ENCODE data around the gene AOAH. TPM values are rescaled to one million over a fixed set of nuclear protein-coding genes. Genes with fewer than 3 reads are reported as not detected.
"Not testable (repeated sequence)": the region's sequence is repeated elsewhere in the genome, so short reads cannot be mapped to it uniquely, and the experiment has no call there.

The AOAH gene
- total RNA-seq, 1 experiment from 2014 or later = 4.8 TPM

GRCh38 chr7:36650320-36650719, 74.0 kb downstream of the AOAH start:
- in situ Hi-C loops (cut with HindIII; ENCODE audit: low pct_unique_long_range_greater_than_20kb, low sequenced_read_pairs) = no loop called here
- DNase-seq (ENCODE audit: low read depth) = no peak

GRCh38 chr7:36649319-36649718, 75.0 kb downstream of the AOAH start:
- DNase-seq (ENCODE audit: low read depth); in situ Hi-C loops (cut with HindIII; ENCODE audit: low pct_unique_long_range_greater_than_20kb, low sequenced_read_pairs): not testable (repeated sequence)

GRCh38 chr7:36648441-36648840, 75.9 kb downstream of the AOAH start:
- no peak for DNase-seq (ENCODE audit: low read depth)
- in situ Hi-C loops (cut with HindIII; ENCODE audit: low pct_unique_long_range_greater_than_20kb, low sequenced_read_pairs) = no loop called here

GRCh38 chr7:36644625-36645422, 79.5 kb downstream of the AOAH start:
- in situ Hi-C loops (cut with HindIII; ENCODE audit: low pct_unique_long_range_greater_than_20kb, low sequenced_read_pairs) = no loop called here
- no peak for DNase-seq (ENCODE audit: low read depth)

GRCh38 chr7:36642414-36642813, 81.9 kb downstream of the AOAH start:
- in situ Hi-C loops (cut with HindIII; ENCODE audit: low pct_unique_long_range_greater_than_20kb, low sequenced_read_pairs) = no loop called here
- DNase-seq (ENCODE audit: low read depth) = no peak

GRCh38 chr7:36642010-36642409, 82.3 kb downstream of the AOAH start:
- no peak for DNase-seq (ENCODE audit: low read depth)
- in situ Hi-C loops (cut with HindIII; ENCODE audit: low pct_unique_long_range_greater_than_20kb, low sequenced_read_pairs) = no loop called here

GRCh38 chr7:36640682-36641081, 83.6 kb downstream of the AOAH start:
- in situ Hi-C loops (cut with HindIII; ENCODE audit: low pct_unique_long_range_greater_than_20kb, low sequenced_read_pairs) = no loop called here
- no peak for DNase-seq (ENCODE audit: low read depth)

GRCh38 chr7:36639826-36640225, 84.5 kb downstream of the AOAH start:
- in situ Hi-C loops (cut with HindIII; ENCODE audit: low pct_unique_long_range_greater_than_20kb, low sequenced_read_pairs) = no loop called here
- DNase-seq (ENCODE audit: low read depth) = no peak

- in situ Hi-C loops (cut with HindIII; ENCODE audit: low pct_unique_long_range_greater_than_20kb, low sequenced_read_pairs) = no loop called here
- DNase-seq (ENCODE audit: low read depth) = no peak
Observed at GRCh38 chr7:36638586-36639263, 85.6 kb downstream of the AOAH start.

GRCh38 chr7:36638140-36638539, 86.2 kb downstream of the AOAH start:
- no peak for DNase-seq (ENCODE audit: low read depth)
- in situ Hi-C loops (cut with HindIII; ENCODE audit: low pct_unique_long_range_greater_than_20kb, low sequenced_read_pairs) = no loop called here

GRCh38 chr7:36637417-36637816, 86.9 kb downstream of the AOAH start:
- no peak for DNase-seq (ENCODE audit: low read depth)
- in situ Hi-C loops (cut with HindIII; ENCODE audit: low pct_unique_long_range_greater_than_20kb, low sequenced_read_pairs) = no loop called here

- in situ Hi-C loops (cut with HindIII; ENCODE audit: low pct_unique_long_range_greater_than_20kb, low sequenced_read_pairs) = no loop called here
- no peak for DNase-seq (ENCODE audit: low read depth)
Observed at GRCh38 chr7:36636126-36636525, 88.2 kb downstream of the AOAH start.

GRCh38 chr7:36635091-36635490, 89.2 kb downstream of the AOAH start:
- DNase-seq (ENCODE audit: low read depth) = no peak
- in situ Hi-C loops (cut with HindIII; ENCODE audit: low pct_unique_long_range_greater_than_20kb, low sequenced_read_pairs) = no loop called here

GRCh38 chr7:36633377-36633776, 90.9 kb downstream of the AOAH start:
- in situ Hi-C loops (cut with HindIII; ENCODE audit: low pct_unique_long_range_greater_than_20kb, low sequenced_read_pairs) = no loop called here
- DNase-seq (ENCODE audit: low read depth) = peak; percentile 51

GRCh38 chr7:36630112-36630650, 94.1 kb downstream of the AOAH start:
- in situ Hi-C loops (cut with HindIII; ENCODE audit: low pct_unique_long_range_greater_than_20kb, low sequenced_read_pairs) = no loop called here
- no peak for DNase-seq (ENCODE audit: low read depth)

- in situ Hi-C loops (cut with HindIII; ENCODE audit: low pct_unique_long_range_greater_than_20kb, low sequenced_read_pairs) = no loop called here
- DNase-seq (ENCODE audit: low read depth) = no peak
Observed at GRCh38 chr7:36629351-36629750, 94.9 kb downstream of the AOAH start.

GRCh38 chr7:36627836-36628235, 96.5 kb downstream of the AOAH start:
- in situ Hi-C loops (cut with HindIII; ENCODE audit: low pct_unique_long_range_greater_than_20kb, low sequenced_read_pairs) = no loop called here
- no peak for DNase-seq (ENCODE audit: low read depth)

GRCh38 chr7:36626111-36626510, 98.2 kb downstream of the AOAH start:
- in situ Hi-C loops (cut with HindIII; ENCODE audit: low pct_unique_long_range_greater_than_20kb, low sequenced_read_pairs) = no loop called here
- no peak for DNase-seq (ENCODE audit: low read depth)

- DNase-seq (ENCODE audit: low read depth) = no peak
- in situ Hi-C loops (cut with HindIII; ENCODE audit: low pct_unique_long_range_greater_than_20kb, low sequenced_read_pairs) = no loop called here
Observed at GRCh38 chr7:36625247-36625646, 99.0 kb downstream of the AOAH start.
